Lower leg skin (tissue), 4 donors: ENCODE data around the gene ATG101. TPM values are rescaled to one million over a fixed set of nuclear protein-coding genes. Genes with fewer than 3 reads are reported as not detected.

Source experiments
- DNase-seq, 2 donors: peaks; one replicate each; pipeline ENCODE4 v3.0.0-alpha.2; 2019; ENCODE audit warnings: low spot score in 2 of 2
- H3K4me3 ChIP-seq: fragments of 200-600 bp; sonication (generic); 2 replicates; pipeline ENCODE4 v1.5.1; 2017; ENCODE audit warnings: mild to moderate bottlenecking, low read depth; ENCODE audit not compliant: poor library complexity, severe bottlenecking
- CTCF ChIP-seq, 3 donors: fragments of 450-650 bp; IDR thresholded peaks; one replicate each; pipeline ENCODE4 v1.5.1; 2016; ENCODE audit warnings: antibody characterized with exemption in 3 of 3, mild to moderate bottlenecking in 3 of 3, moderate library complexity in 2 of 3
- POLR2A ChIP-seq, 2 donors: fragments of 450-650 bp; IDR thresholded peaks; one replicate each; pipeline ENCODE4 v1.6.1; 2016 to 2017; ENCODE audit warnings: antibody characterized with exemption in 2 of 2, mild to moderate bottlenecking in 1 of 2, moderate library complexity in 1 of 2
- WGBS, 2 donors: methylation state at CpG; one replicate each; pipeline ENCODE4 v1.1.5; 2018; 5-methylcytosine and 5-hydroxymethylcytosine counted together
- intact Hi-C: fragments of 100-400 bp; cut with DNase I; formaldehyde crosslinking; loops from one replicate; pipeline ENCODE4 v1.15.0; 2023; ENCODE audit warnings: low total_unique reads
- total RNA-seq, 4 donors: library from RNA; depleted of rRNA; stranded (reverse); fragments of >200 nt; gene quantifications; one replicate each; pipeline ENCODE4 v1.1.0, GENCODE V29; 2016

The ATG101 gene
- total RNA-seq, 4 donors from 2014 or later = 42.6 to 71.6 (median 55.2) TPM

- TF ChIP-seq CTCF (IDR thresholded peaks at IDR 0.05) = no peak
- peak in 1 of 2 donors; percentile 4 for TF ChIP-seq POLR2A (IDR thresholded peaks at IDR 0.05)
- no peak overlapping the region for H3K4me3 ChIP-seq
- WGBS, 2 donors = 0 to 1% methylated on average over 16 to 40 of the region's 48 CpGs
- peak; percentile 96 to 99 for DNase-seq
- intact Hi-C loops = no loop called here
Observed at GRCh38 chr12:52032804-52033445, 36.9 kb upstream of the ATG101 start.

GRCh38 chr12:52033446-52034140 is 36.2 kb upstream of the ATG101 start:
- WGBS, 2 donors = 58 to 61% methylated on average over 13 of the region's 13 CpGs
- TF ChIP-seq POLR2A (IDR thresholded peaks at IDR 0.05) (no peak), CTCF (IDR thresholded peaks at IDR 0.05) (no peak)

GRCh38 chr12:52035190-52035589 is 34.6 kb upstream of the ATG101 start:
- TF ChIP-seq CTCF (IDR thresholded peaks at IDR 0.05) (no peak), POLR2A (IDR thresholded peaks at IDR 0.05) (no peak)
- H3K4me3 ChIP-seq = no peak overlapping the region
- intact Hi-C loops = no loop called here
- 85 to 91% methylated on average over 4 of the region's 4 CpGs for WGBS, 2 donors
- no peak for DNase-seq

More at GRCh38 chr12:52033446-52034140, 36.2 kb upstream of the ATG101 start:
- intact Hi-C loops = no loop called here
- no peak overlapping the region for H3K4me3 ChIP-seq
- DNase-seq = peak in 1 of 2 donors; percentile 89

- 74 to 76% methylated on average over 2 of the region's 2 CpGs for WGBS, 2 donors
- no peak for TF ChIP-seq CTCF (IDR thresholded peaks at IDR 0.05)
- TF ChIP-seq POLR2A (IDR thresholded peaks at IDR 0.05) = no peak
- no peak overlapping the region for H3K4me3 ChIP-seq
- no peak for DNase-seq
- intact Hi-C loops = no loop called here
Observed at GRCh38 chr12:52035926-52036325, 33.9 kb upstream of the ATG101 start.

GRCh38 chr12:52036587-52037171 is 33.1 kb upstream of the ATG101 start:
- TF ChIP-seq POLR2A (IDR thresholded peaks at IDR 0.05) (no peak), CTCF (IDR thresholded peaks at IDR 0.05) (no peak)
- peak; percentile 83 to 98 for DNase-seq
- intact Hi-C loops = no loop called here
- H3K4me3 ChIP-seq = no peak overlapping the region
- WGBS, 2 donors = 9 to 12% methylated on average over 30 to 42 of the region's 53 CpGs
